A375 (cell line): ENCODE results near the gene GNAI3. TPM values are rescaled to one million over a fixed set of nuclear protein-coding genes. Genes with fewer than 3 reads are reported as not detected.

Experiments
- small RNA-seq: library from RNA; depleted of rRNA; stranded (forward); fragments of <200 nt; gene quantifications from one replicate; pipeline ENCODE3, GENCODE V24; 2014
- total RNA-seq: library from RNA; depleted of rRNA; stranded (reverse); fragments of >200 nt; shearing (Covaris generic); gene quantifications from 2 replicates; pipeline ENCODE4 v1.2.3, GENCODE V29; 2014; rRNA removed

Gene GNAI3
- total RNA-seq: 6.8 and 7.1 TPM in 2 replicates

GRCh38 chr1:109548321-109549267 is at the start of gene GNAI3:
GNAI3 (plus strand) TSS chr1:109548615; CDS start chr1:109548721, 106 bp downstream.

GRCh38 chr1:109509176-109510134 is 39.0 kb upstream of the GNAI3 start, which contains the start of gene AMIGO1:
AMIGO1 (minus strand) TSS chr1:109509727; CDS start chr1:109508912, 815 bp downstream.

GRCh38 chr1:109539676-109540075 is 8.7 kb upstream of the GNAI3 start, which contains the start of gene GPR61:
GPR61 (plus strand) TSS chr1:109539872; CDS start chr1:109543023, 3,151 bp downstream.

GRCh38 chr1:109619576-109620400 is 71.4 kb downstream of the GNAI3 start, which contains the start of the genes AMPD2 and GNAT2:
AMPD2 (plus strand) TSS chr1:109619837; CDS start chr1:109621176, 1,339 bp downstream.
GNAT2 (minus strand) TSS chr1:109619616; CDS start chr1:109612870, 6,746 bp downstream.

GRCh38 chr1:109655615-109656519 is 107.5 kb downstream of the GNAI3 start, which contains the start of gene GSTM4:
GSTM4 (plus strand) TSS chr1:109656099; CDS start chr1:109656390, 291 bp downstream.

GRCh38 chr1:109667452-109668122 is 119.2 kb downstream of the GNAI3 start, which contains the start of gene GSTM2:
GSTM2 (plus strand) TSS chr1:109668057; CDS start chr1:109668116, 59 bp downstream.

Small RNA genes within 50 kb of the gene (small RNA-seq; reads per million reads assigned to genes)
- not detected for gene RNU6V

Other genes with a start within 250 kb of the GNAI3 start
- 0.48 TPM in 1 of 2 replicates, not detected in the other for gene MYBPHL, start 241.6 kb upstream of the GNAI3 start, total RNA-seq
- gene SORT1, start 150.7 kb upstream of the GNAI3 start, total RNA-seq: 5.1 and 5.4 TPM in 2 replicates
- gene PSMA5, start 122.2 kb upstream of the GNAI3 start, total RNA-seq: 55.5 and 62.2 TPM in 2 replicates
- 0.29 and 0.30 TPM in 2 replicates for gene SYPL2, start 82.1 kb upstream of the GNAI3 start, total RNA-seq
- gene ATXN7L2, start 64.7 kb upstream of the GNAI3 start, total RNA-seq: 16.2 and 20.7 TPM in 2 replicates
- 2.9 and 3.1 TPM in 2 replicates for gene CYB561D1, start 54.5 kb upstream of the GNAI3 start, total RNA-seq
- 3.0 and 3.7 TPM in 2 replicates for gene AMIGO1, start 38.9 kb upstream of the GNAI3 start, total RNA-seq
- gene GPR61, start 8.7 kb upstream of the GNAI3 start, total RNA-seq: not detected in 2 replicates
- 0.34 TPM in 1 of 2 replicates, not detected in the other for gene GNAT2, start 71.0 kb downstream of the GNAI3 start, total RNA-seq
- gene AMPD2, start 71.2 kb downstream of the GNAI3 start, total RNA-seq: 107 and 128 TPM in 2 replicates
- gene GSTM4, start 107.5 kb downstream of the GNAI3 start, total RNA-seq: 14.6 and 20.6 TPM in 2 replicates
- 2.9 and 5.3 TPM in 2 replicates for gene GSTM2, start 119.4 kb downstream of the GNAI3 start, total RNA-seq
- gene GSTM1, start 139.2 kb downstream of the GNAI3 start, total RNA-seq: 10.0 and 19.7 TPM in 2 replicates
- not detected in 2 replicates for gene GSTM5, start 163.6 kb downstream of the GNAI3 start, total RNA-seq
- gene GSTM3, start 192.4 kb downstream of the GNAI3 start, total RNA-seq: 20.8 and 31.4 TPM in 2 replicates
- not detected in 2 replicates for gene EPS8L3, start 215.3 kb downstream of the GNAI3 start, total RNA-seq